Measurements from ENCODE around the gene INF2.

The INF2 gene

DNA sequence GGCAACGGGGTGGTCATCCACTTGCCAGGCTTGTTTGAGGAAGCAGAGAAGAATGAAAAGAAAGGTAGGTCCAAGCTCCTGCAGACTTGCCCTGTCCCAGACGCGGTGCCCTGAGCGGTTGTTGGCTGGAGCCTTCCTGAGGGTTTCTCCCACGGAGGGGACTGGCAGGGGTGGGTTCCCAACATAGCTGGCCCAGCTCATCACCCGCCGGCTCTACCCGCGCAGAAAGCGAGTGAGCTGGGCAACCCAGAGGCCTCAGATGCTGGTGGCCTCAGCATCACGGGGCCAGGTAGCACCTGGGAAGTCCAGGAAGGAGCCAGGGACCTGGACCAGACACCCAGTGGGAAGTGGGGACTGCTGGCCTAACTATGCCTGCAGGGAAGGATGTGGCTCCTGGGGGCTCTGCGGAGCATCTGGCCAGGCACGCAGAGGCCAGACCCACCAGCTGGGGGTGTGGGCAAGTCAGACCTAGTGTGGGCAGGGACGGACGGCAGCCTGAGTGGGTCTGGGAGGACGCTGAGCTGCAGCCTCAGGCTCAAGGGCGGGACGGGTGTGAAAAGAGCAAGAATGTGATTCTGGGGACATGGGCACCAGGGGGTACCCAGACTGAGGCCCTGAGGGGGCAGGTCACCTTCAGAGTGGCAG lies 49.1 kb downstream of the INF2 start:
- DNase-seq (ENCODE audit: extremely low spot score) = no peak
- ChIA-PET POLR2A (interaction anchor here (1.0 kb wide), 1 partner anchor 14 kb away, joined by 3 read pairs; the partner anchor contains the start of gene SIVA1), CTCF (no interaction called here)
- TF ChIP-seq TARDBP (IDR thresholded peaks at IDR 0.05) (no peak), BHLHE40 (IDR thresholded peaks at IDR 0.05; ENCODE audit: borderline replicate concordance) (no peak), HDGF (IDR thresholded peaks at IDR 0.05; ENCODE audit: borderline replicate concordance) (no peak)

DNA sequence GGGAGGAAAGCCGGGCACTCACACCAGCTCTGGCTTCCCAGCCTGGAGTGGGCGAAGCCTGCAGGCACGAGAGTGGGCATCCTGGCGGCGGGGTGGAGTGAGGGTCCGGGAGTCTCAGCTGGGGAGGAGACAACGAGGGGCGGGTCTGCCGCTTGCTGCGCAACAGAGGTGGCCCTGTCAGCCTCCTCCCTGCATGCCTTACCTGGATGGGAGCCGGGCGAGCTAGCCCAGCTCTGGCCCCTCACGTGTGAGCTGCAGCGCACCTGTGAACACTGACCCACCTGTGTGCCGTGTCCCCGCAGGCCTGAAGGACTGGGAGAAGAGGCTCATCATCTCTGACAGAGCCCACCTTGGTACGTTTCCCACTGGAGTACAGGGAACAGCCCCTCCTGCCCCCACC lies 49.6 kb downstream of the INF2 start:
- ChIA-PET CTCF (no interaction called here), POLR2A (interaction anchor here (1.0 kb wide), 1 partner anchor 14 kb away, joined by 3 read pairs; the partner anchor contains the start of gene SIVA1)
- no peak for DNase-seq (ENCODE audit: extremely low spot score)
- no peak for TF ChIP-seq ELF4 (IDR thresholded peaks at IDR 0.05)

DNA sequence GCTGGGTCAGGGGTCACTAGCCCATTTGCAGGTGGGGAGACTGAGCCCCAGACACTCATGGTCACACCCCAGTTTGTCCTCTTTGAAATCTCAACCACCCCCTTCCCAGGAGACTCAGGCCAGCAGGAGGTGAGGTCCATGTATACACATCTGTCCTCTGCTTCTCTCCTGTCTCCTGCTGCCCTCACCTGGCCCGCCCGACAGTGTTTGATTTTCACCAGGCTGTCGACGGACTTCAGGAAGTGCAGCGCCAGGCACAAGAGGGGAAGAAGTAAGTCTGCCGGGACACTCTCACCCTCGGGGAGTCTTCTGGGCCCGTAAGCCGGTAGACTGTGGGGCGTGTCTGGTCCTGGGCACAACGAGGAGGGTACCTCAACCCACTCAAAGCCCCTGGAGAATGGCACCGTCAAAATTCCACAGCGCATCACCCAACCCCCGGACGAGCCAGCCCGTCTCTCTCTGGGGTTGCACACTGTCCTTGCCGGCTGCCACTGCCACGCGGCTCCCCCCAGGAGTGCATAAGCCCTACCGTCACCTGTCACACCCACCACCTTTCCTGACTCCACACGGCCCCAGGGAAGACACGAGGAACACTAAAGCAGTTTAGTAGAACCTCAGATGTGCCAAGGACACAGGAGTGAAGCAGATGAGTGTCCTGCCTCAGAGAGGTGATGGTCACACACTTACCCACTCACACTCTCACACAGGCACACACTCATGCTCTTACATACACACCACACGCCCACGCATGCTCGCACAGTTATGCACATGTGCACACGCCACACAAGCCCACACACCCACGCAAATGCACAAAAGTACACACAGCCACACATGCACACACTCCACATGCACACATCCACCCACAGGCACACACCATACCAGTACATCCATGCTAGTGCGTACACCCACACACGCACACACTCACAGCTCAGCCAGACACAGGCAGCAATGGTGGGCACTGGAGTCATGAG lies 50.4 kb downstream of the INF2 start:
- no peak for DNase-seq (ENCODE audit: extremely low spot score)
- CTCF ChIA-PET = no interaction called here
- POLR2A ChIA-PET = no interaction called here
- no peak for TF ChIP-seq FOXK2 (IDR thresholded peaks at IDR 0.05)
- TF ChIP-seq HDGF (IDR thresholded peaks at IDR 0.05; ENCODE audit: borderline replicate concordance) = no peak
- no peak for TF ChIP-seq NFRKB (IDR thresholded peaks at IDR 0.05)
- TF ChIP-seq CTBP1 (IDR thresholded peaks at IDR 0.05; ENCODE audit: borderline replicate concordance) = no peak
- no peak for TF ChIP-seq FOXA1 (IDR thresholded peaks at IDR 0.05)
- TF ChIP-seq ELF4 (IDR thresholded peaks at IDR 0.05) = no peak
- TF ChIP-seq, protein P1, sequence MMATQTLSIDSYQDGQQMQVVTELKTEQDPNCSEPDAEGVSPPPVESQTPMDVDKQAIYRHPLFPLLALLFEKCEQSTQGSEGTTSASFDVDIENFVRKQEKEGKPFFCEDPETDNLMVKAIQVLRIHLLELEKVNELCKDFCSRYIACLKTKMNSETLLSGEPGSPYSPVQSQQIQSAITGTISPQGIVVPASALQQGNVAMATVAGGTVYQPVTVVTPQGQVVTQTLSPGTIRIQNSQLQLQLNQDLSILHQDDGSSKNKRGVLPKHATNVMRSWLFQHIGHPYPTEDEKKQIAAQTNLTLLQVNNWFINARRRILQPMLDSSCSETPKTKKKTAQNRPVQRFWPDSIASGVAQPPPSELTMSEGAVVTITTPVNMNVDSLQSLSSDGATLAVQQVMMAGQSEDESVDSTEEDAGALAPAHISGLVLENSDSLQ (IDR thresholded peaks at IDR 0.05) = no peak
- TF ChIP-seq TARDBP (IDR thresholded peaks at IDR 0.05) = no peak
- TF ChIP-seq SUZ12 (IDR thresholded peaks at IDR 0.05) = no peak
- TF ChIP-seq SP1 (IDR thresholded peaks at IDR 0.05) = no peak
- TF ChIP-seq ZNF384 (IDR thresholded peaks at IDR 0.05) = no peak
- no peak for TF ChIP-seq LEF1 (IDR thresholded peaks at IDR 0.05; ENCODE audit: borderline replicate concordance)

DNA sequence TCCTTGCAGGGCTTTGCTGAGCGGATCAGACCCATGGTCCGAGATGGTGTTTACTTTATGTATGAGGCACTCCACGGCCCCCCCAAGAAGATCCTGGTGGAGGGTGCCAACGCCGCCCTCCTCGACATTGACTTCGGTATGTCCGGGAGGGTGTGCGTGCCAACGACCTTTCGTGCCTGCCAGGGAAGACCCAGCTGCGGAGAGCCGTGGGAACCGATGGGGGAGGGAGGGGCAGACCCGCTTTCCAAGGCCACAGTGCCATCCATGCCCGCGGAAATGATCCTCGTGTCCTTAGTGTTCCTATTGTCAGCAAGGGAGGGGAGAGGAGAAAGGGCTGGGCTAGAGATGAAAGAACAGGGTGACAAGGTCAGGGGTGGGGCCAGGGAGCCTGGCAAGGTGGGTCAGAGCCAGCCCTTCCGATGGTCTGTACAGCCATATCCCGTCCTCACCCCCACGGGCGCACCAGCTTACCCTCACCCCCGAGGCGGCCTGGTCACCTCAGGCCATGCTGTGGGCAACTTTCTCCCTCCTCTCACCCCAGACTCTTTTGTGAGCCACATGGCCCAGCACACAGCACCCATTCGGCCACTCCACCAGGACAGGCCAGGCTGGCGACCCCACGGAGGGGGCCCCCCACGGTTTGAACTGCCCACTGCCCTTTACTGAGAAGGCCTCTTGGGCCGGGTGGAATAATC lies 51.8 kb downstream of the INF2 start:
- POLR2A ChIA-PET = no interaction called here
- no peak for TF ChIP-seq HDGF (IDR thresholded peaks at IDR 0.05; ENCODE audit: borderline replicate concordance)
- TF ChIP-seq, protein P1 (IDR thresholded peaks at IDR 0.05) = no peak
- DNase-seq (ENCODE audit: extremely low spot score) = no peak
- CTCF ChIA-PET = no interaction called here

DNA sequence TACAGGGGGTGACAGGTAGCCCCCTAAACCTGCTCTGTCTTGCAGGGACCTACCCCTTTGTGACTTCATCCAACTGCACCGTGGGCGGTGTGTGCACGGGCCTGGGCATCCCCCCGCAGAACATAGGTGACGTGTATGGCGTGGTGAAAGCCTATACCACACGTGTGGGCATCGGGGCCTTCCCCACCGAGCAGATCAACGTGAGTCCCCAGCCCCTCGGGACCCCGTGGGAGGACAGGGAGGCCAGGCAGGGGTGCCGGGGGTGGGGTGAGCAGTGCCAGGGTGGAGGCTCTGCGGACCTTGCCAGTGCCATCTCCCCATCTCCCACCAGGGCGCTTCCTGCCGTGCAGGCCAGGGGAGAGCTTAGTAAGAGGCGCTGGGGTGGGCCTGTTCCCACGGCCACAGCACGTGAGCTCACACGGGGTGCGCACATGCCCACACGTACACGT lies 52.4 kb downstream of the INF2 start:
- DNase-seq (ENCODE audit: extremely low spot score) = no peak
- TF ChIP-seq NFRKB (IDR thresholded peaks at IDR 0.05) (no peak), ZNF384 (IDR thresholded peaks at IDR 0.05) (no peak), ELF4 (IDR thresholded peaks at IDR 0.05) (no peak), FOXA1 (IDR thresholded peaks at IDR 0.05) (no peak), TARDBP (IDR thresholded peaks at IDR 0.05) (no peak), L3MBTL2 (conservative IDR thresholded peaks at IDR 0.05) (no peak), LEF1 (IDR thresholded peaks at IDR 0.05; ENCODE audit: borderline replicate concordance) (no peak), HDGF (IDR thresholded peaks at IDR 0.05; ENCODE audit: borderline replicate concordance) (no peak), SP1 (IDR thresholded peaks at IDR 0.05) (no peak)
- ChIA-PET POLR2A (no interaction called here), CTCF (interaction anchor here (0.5 to 1.0 kb wide), 2 partner anchors 23 to 27 kb away, joined by 3 to 4 read pairs; no protein-coding TSS in a partner anchor)

DNA sequence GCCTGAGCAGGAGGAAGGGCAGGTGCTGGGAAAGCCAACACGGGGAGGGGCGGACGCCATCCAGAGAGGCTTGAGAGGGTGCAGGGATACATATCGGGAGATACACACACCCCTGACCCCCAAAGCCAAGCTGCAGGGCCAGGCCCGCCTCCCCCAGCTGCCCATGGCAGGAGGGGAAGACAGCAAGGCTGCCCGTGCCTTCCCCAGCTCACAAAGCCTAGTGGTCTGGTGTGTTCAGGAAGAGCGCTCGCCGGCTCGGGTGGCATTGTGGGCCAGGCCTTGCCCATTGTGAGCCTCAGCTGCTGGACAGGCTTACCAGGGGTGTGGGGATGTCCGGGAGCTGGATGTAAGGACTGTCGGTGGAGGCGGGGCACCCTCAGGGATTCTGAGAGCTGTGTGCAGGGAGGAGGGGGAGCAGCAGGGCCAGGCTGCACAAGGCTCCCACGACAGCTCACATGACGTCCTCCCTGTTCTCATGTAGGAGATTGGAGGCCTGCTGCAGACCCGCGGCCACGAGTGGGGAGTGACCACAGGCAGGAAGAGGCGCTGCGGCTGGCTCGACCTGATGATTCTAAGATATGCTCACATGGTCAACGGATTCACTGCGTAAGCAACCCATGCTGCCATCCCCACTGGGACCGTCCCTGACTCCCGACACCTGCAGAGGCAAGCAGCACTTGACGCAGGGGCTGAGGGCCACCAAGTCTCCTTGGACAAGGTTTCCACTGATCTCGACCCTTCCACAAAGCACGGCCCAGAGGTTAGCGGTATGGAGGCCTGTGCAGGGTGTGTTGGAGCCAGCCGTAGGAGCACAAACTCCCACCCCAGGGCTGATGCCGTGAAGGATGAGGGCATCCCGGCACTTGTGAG lies 53.4 kb downstream of the INF2 start:
- no peak for DNase-seq (ENCODE audit: extremely low spot score)
- ChIA-PET CTCF (interaction anchor here (0.5 to 1.0 kb wide), 2 partner anchors 22 to 26 kb away, joined by 3 to 4 read pairs; no protein-coding TSS in a partner anchor), POLR2A (interaction anchor here (2.0 kb wide), 1 partner anchor 9 kb away, joined by 11 read pairs; the partner anchor contains the start of gene SIVA1)
- no peak for TF ChIP-seq ELF4 (IDR thresholded peaks at IDR 0.05)
- no peak for TF ChIP-seq BHLHE40 (IDR thresholded peaks at IDR 0.05; ENCODE audit: borderline replicate concordance)
- TF ChIP-seq CTBP1 (IDR thresholded peaks at IDR 0.05; ENCODE audit: borderline replicate concordance) = no peak
- no peak for TF ChIP-seq LEF1 (IDR thresholded peaks at IDR 0.05; ENCODE audit: borderline replicate concordance)
- no peak for TF ChIP-seq SUZ12 (IDR thresholded peaks at IDR 0.05)
- TF ChIP-seq SP1 (IDR thresholded peaks at IDR 0.05) = no peak
- no peak for TF ChIP-seq FOXK2 (IDR thresholded peaks at IDR 0.05)

Measured in HEK293T (cell line).